Body of pancreas (tissue), 4 donors: Measurements from ENCODE around the gene AGA. TPM values are rescaled to one million over a fixed set of nuclear protein-coding genes. Genes with fewer than 3 reads are reported as not detected.

Experiments used
- ATAC-seq: fragments of 150-250 bp; one replicate; pipeline ENCODE4 v1.9.1; 2016
- DNase-seq, 4 donors: peaks; one replicate each; pipeline ENCODE4 v3.0.0-alpha.2; 2019
- H3K27ac ChIP-seq, 4 donors: fragments of 200-600 bp; sonication (generic); 1 replicate in 3 of 4; 2 replicates in 1 of 4; pipeline versions ENCODE4 v1.5.1 to v1.6.1; 2016 to 2019; ENCODE audit warnings: mild to moderate bottlenecking in 1 of 4, mixed read lengths in 1 of 4, moderate library complexity in 1 of 4
- H3K27me3 ChIP-seq, 2 donors: fragments of 200-600 bp; sonication (generic); one replicate each; pipeline ENCODE4 v1.6.0; 2016; ENCODE audit warnings: mild to moderate bottlenecking in 1 of 2
- H3K36me3 ChIP-seq, 2 donors: fragments of 200-600 bp; sonication (generic); replicated peaks in 1 of 2; 2 replicates each; pipeline ENCODE4 v1.5.1; 2016; ENCODE audit warnings: low read depth in 2 of 2; ENCODE audit not compliant: insufficient read depth in 1 of 2
- H3K4me1 ChIP-seq: fragments of 200-600 bp; sonication (generic); one replicate; pipeline ENCODE4 v1.6.0; 2016
- H3K4me3 ChIP-seq, 2 donors: fragments of 200-600 bp; sonication (generic); 1 replicate in 1 of 2; 2 replicates in 1 of 2; pipeline ENCODE4 v1.5.1; 2016 to 2019
- H3K9me3 ChIP-seq, 3 donors: fragments of 200-600 bp; sonication (generic); 1 replicate in 2 of 3; 2 replicates in 1 of 3; pipeline ENCODE4 v1.5.1; 2016
- POLR2A ChIP-seq, 3 donors: fragments of 450-650 bp; IDR thresholded peaks; one replicate each; pipeline ENCODE4 v1.6.1; 2016; ENCODE audit warnings: antibody characterized with exemption in 3 of 3, mild to moderate bottlenecking in 2 of 3
- WGBS, 2 donors: methylation state at CpG; one replicate each; pipeline ENCODE4 v1.1.5; 2017; 5-methylcytosine and 5-hydroxymethylcytosine counted together
- intact Hi-C: fragments of 100-400 bp; cut with DNase I; formaldehyde crosslinking; loops from one replicate; pipeline ENCODE4 v1.15.1; 2023
- total RNA-seq, 2 donors: library from RNA; depleted of rRNA; stranded (reverse); fragments of >200 nt; gene quantifications; one replicate each; pipeline ENCODE4 v1.1.0, GENCODE V29; 2016
- TF ChIP-seq, protein P1 (sequence below), 7 experiments: fragments of 450-650 bp in 4 of 7; fragments of 200-600 bp in 3 of 7; sonication (generic) in 3 of 7; IDR thresholded peaks; one replicate each; pipeline ENCODE4 v1.5.1; 2016 to 2019; ENCODE audit warnings: antibody characterized with exemption in 7 of 7

Gene AGA
- total RNA-seq, 2 donors from 2014 or later, result 10.4 to 15.2 TPM

DNA sequence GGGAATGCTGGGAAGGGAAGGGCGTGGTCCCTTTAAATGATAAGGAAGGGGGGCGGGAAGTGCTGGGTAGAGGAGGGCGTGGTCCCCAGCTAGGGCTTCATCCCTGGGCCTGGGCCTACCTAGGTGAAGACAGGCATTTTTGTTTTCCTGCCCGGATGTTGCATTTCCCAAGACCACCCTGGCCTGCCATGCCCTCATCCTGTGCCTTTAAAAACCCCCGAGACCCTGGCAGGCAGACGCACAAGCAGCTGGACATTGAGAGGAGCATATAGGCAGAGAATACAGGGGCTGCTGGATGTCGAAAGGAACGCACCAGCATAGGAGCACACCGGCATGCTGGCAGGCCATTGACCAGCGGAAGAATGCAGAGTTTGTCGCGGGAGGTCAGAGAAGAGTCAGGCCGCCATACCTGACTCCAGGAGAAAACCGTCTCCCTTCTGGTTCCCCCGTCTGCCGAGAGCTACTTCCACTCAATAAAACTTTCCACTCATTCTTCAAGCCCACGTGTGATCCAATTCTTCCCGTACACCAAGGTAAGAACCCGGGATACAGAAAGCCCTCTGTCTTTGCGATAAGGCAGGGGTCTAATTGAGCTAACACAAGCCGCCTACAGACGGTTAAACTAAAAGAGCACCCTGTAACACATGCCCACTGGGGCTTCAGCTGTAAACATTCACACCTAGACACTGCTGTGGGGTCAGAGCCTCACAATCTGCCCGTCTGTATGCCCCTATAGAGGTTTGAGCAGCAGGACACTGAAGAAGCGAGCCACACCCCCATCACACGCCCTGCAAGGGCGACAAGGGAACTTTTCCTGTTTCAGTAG lies 2.9 kb upstream of the AGA start:
- H3K36me3 ChIP-seq, result no peaks in the 10 kb centered on the region
- DNase-seq (peak in 2 of 4 donors; percentile 20 to 39), ATAC-seq (no peak)
- peak overlapping the region in 1 of 4 donors; percentile 14 for H3K27ac ChIP-seq
- intact Hi-C loops, result no loop called here
- H3K4me1 ChIP-seq, result peaks cover 12% of the 10 kb centered on the region
- no peaks in the 10 kb centered on the region for H3K9me3 ChIP-seq
- H3K4me3 ChIP-seq, result no peak overlapping the region
- WGBS, 2 donors, result 84 to 92% methylated on average over 26 of the region's 26 CpGs
- no peaks in the 10 kb centered on the region for H3K27me3 ChIP-seq
- TF ChIP-seq, protein P1, sequence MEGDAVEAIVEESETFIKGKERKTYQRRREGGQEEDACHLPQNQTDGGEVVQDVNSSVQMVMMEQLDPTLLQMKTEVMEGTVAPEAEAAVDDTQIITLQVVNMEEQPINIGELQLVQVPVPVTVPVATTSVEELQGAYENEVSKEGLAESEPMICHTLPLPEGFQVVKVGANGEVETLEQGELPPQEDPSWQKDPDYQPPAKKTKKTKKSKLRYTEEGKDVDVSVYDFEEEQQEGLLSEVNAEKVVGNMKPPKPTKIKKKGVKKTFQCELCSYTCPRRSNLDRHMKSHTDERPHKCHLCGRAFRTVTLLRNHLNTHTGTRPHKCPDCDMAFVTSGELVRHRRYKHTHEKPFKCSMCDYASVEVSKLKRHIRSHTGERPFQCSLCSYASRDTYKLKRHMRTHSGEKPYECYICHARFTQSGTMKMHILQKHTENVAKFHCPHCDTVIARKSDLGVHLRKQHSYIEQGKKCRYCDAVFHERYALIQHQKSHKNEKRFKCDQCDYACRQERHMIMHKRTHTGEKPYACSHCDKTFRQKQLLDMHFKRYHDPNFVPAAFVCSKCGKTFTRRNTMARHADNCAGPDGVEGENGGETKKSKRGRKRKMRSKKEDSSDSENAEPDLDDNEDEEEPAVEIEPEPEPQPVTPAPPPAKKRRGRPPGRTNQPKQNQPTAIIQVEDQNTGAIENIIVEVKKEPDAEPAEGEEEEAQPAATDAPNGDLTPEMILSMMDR (IDR thresholded peaks at IDR 0.05), result no peak
- TF ChIP-seq POLR2A (IDR thresholded peaks at IDR 0.05), result peak in 1 of 3 donors; percentile 26

DNA sequence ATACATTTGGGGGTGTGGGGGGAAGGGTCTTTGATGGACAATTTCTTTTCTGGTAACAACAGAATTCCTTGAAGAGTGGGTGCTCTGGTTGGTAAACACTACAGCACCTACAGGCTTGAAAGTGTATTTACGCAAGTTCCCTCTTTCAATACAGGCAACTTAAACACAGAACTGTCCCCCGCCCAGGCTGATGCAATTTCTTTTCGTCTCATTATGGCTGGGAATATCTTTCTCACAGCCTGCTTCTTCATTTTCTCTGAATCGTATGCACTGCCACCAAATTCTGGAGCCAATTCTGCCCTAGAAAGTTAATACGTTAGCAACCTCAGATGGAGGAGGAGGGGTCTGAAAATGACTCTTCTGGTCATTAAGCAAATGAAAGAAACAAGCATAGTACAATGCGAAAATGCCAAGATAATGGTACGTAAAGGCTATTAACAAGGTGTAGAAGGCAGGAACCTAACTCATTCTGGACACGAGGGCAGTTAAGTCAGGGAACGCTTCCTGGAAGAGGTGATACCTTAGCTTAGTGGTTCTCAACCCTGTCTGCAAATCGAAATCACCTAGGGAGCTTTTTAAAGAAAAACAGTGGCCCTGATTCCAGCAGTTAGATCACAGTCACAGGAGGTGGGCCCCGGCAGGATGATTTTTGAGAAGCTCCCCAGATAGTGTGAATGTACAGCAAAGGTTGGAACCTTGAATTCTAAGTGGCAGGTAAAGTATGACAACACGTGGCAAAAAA lies 1.0 kb downstream of the AGA start:
- WGBS, 2 donors, result 6 to 17% methylated on average over 12 of the region's 12 CpGs
- peaks cover 0 to 2% of the 10 kb centered on the region in 2 donors for H3K36me3 ChIP-seq
- peak overlapping the region; percentile 66 to 77 for H3K4me3 ChIP-seq
- intact Hi-C loops, result no loop called here
- peaks cover 12% of the 10 kb centered on the region for H3K4me1 ChIP-seq
- no peak for TF ChIP-seq POLR2A (IDR thresholded peaks at IDR 0.05)
- TF ChIP-seq, protein P1 (IDR thresholded peaks at IDR 0.05), result peak in 2 of 7 experiments; percentile 14 to 19
- H3K9me3 ChIP-seq, result no peaks in the 10 kb centered on the region
- H3K27ac ChIP-seq, result peak overlapping the region; percentile 88 to 98 (median 92)
- no peak for ATAC-seq
- no peaks in the 10 kb centered on the region for H3K27me3 ChIP-seq
- peak in 1 of 4 donors; percentile 27 for DNase-seq

DNA sequence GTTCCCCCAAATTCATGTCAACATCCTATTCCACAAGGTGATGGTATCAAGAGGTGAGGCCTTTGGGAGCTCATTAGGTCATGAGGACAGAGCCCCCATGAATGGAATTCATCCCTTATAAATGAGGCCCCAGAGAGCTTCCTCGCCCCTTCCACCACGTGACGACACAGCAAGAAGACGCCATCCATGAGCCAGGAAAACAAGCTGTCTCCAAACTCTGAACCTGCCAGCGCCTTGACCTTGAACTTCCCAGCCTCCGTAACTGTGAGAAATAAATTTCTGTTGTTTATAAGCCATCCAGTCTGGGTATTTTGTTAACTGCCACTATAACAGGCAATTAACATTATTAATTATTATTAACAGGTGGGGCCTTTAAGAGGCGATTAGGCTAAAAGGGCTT lies 5.8 kb downstream of the AGA start:
- no peaks in the 10 kb centered on the region for H3K27me3 ChIP-seq
- TF ChIP-seq, protein P1 (IDR thresholded peaks at IDR 0.05), result no peak
- no peak for TF ChIP-seq POLR2A (IDR thresholded peaks at IDR 0.05)
- H3K4me1 ChIP-seq, result peaks cover 7% of the 10 kb centered on the region
- WGBS, 2 donors, result 83 to 90% methylated on average over 7 of the region's 7 CpGs
- DNase-seq, result no peak
- no peaks in the 10 kb centered on the region for H3K9me3 ChIP-seq
- intact Hi-C loops, result no loop called here
- peaks cover 0 to 2% of the 10 kb centered on the region in 2 donors for H3K36me3 ChIP-seq
- H3K4me3 ChIP-seq, result no peak overlapping the region
- no peak overlapping the region for H3K27ac ChIP-seq
- ATAC-seq, result no peak

DNA sequence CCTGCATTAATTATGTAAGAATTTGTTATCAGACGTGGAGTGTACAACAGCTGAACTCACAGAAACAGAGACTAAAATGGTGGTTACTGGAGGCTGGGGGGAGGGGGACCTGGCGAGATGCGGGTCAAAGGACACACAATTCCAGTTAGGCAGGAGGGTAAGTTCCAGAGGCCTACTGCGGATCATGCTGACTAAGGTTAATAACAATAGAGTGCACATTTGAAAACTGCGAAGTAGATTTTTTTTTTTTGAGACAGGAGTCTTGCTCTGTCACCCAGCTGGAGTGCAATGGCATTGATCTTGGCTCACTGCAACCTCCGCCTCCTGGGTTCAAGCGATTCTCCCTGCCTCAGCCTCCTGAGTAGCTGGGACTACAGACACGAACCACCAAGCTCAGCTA lies 7.6 kb downstream of the AGA start:
- no peaks in the 10 kb centered on the region for H3K4me1 ChIP-seq
- H3K27ac ChIP-seq, result no peak overlapping the region
- ATAC-seq, result no peak
- peaks cover 0 to 2% of the 10 kb centered on the region in 2 donors for H3K36me3 ChIP-seq
- intact Hi-C loops, result no loop called here
- no peak for DNase-seq
- H3K9me3 ChIP-seq, result no peaks in the 10 kb centered on the region
- H3K4me3 ChIP-seq, result no peak overlapping the region
- no peaks in the 10 kb centered on the region for H3K27me3 ChIP-seq
- WGBS, 2 donors, result 88 to 92% methylated on average over 8 of the region's 8 CpGs
- TF ChIP-seq, protein P1 (IDR thresholded peaks at IDR 0.05), result no peak
- TF ChIP-seq POLR2A (IDR thresholded peaks at IDR 0.05), result no peak
